HG02885 (cell line): Measurements from ENCODE around the gene ME2.
"Not testable (repeated sequence)": the region's sequence is repeated elsewhere in the genome, so short reads cannot be mapped to it uniquely, and the experiment has no call there.

Experiments used
- ATAC-seq: cut with Tn5 transposase; IDR thresholded peaks from one replicate; pipeline ENCODE4 v1.9.1; 2021; ENCODE audit warnings: mild to moderate bottlenecking; ENCODE audit not compliant: unreplicated experiment, poor library complexity

The ME2 gene

GRCh38 chr18:50859793-50860555 lies 18.9 kb upstream of the ME2 start:
- ATAC-seq: no peak

DNA sequence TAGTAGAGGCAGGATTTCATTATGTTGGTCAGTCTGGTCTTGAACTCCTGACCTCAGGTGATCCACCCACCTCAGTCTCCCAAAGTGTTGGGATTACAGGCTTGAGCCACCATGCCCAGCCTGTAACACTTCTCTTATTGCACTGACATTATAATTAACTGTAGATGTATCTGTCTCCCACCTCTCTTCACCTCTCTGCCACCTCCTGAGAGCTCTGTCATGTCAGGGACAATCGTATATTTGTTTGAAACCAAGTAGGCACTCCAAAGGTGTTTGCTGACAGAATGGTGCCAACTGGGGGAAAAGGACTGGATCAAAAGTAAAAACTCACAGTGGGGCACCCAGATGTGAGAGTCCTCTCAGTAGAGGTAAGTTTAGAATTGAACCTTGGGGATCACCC lies 17.3 kb upstream of the ME2 start:
- ATAC-seq: no peak

- ATAC-seq: no peak
Observed at GRCh38 chr18:50862401-50862800, 16.5 kb upstream of the ME2 start.

DNA sequence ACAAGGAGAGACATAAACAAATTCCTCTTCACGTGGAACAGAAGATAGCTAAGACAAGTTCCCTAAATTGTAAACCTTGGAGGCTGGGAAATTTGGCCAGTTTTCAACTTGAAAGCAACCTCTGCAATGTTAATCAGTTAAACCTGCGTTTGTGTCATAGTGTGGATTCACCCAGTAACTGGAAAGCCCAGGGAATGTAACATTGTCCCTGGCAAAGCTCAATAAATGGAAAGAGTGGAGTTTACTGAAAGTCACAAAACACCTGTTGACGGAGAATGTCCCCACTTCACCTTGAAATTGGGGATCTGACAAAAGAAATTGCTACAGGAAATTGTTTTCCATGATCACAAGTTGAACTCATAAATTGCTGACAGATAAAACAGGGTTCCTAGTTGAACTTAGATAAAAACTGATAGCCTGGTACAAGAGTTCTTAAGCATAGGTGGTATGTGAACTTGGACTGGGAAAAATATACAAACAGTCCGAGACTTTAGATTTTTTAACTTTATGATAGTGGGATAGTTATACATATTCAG lies 15.0 kb upstream of the ME2 start:
- no peak for ATAC-seq

GRCh38 chr18:50866765-50867164 lies 12.2 kb upstream of the ME2 start:
- no peak for ATAC-seq

GRCh38 chr18:50869150-50869549 lies 9.8 kb upstream of the ME2 start:
- ATAC-seq: no peak

DNA sequence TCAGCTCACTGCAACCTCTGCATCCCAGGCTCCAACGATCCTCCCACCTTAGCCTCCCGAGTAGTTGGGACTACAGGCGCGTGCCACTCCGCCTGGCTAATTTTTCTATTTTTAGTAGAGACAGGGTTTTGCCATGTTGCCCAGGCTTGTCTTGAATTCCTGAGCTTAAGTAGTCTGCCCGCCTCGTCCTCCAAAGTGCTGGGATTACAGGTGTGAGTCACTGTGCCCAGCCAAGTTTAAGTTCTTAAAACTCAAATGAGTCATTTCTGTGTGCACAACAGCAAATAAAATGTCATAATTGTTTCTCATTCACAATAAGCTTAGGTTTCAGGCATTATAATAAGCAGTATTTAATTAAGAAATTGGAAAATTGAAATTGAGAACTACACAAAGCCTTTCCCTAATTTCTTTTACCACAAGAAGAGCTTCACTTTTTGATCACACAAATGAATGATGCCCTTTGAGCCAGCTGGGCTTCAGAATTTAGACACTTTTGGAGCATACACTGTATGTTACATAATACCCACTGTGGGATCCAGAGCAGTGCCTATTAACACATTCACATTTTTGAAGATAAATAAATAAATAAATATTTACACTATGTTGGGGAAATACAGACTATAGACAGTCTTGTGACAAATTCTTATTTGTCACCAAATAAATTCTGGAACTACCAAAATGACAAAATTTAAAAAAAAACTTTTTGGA lies 8.6 kb upstream of the ME2 start:
- ATAC-seq: no peak

- ATAC-seq: no peak
Observed at GRCh38 chr18:50871846-50872245, 7.1 kb upstream of the ME2 start.

GRCh38 chr18:50875966-50876536 lies 2.9 kb upstream of the ME2 start:
- ATAC-seq: no peak

GRCh38 chr18:50877545-50878265 lies 1.2 kb upstream of the ME2 start:
- no peak for ATAC-seq

GRCh38 chr18:50879302-50880118 lies 592 bp downstream of the ME2 start:
- ATAC-seq: peak; percentile 11

GRCh38 chr18:50880119-50880465 lies 1.2 kb downstream of the ME2 start:
- ATAC-seq: no peak

DNA sequence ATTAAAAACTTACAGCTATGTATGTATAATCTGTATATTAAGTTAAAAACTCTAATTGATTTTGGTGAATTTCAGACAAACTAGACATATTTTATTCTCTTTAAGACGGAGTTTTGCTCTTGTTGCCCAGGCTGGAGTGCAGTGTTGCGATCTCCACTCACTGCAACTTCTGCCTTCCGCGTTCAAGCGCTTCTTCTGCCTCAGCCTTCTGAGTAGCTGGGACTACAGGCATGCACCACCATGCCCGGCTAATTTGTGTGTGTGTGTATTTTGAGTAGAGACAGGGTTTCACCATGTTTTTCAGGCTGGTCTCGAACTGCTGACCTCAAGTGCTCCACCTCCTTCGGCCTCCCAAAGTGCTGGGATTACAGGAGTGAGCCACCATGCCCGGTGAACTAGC lies 2.0 kb downstream of the ME2 start:
- ATAC-seq: not testable (repeated sequence)

DNA sequence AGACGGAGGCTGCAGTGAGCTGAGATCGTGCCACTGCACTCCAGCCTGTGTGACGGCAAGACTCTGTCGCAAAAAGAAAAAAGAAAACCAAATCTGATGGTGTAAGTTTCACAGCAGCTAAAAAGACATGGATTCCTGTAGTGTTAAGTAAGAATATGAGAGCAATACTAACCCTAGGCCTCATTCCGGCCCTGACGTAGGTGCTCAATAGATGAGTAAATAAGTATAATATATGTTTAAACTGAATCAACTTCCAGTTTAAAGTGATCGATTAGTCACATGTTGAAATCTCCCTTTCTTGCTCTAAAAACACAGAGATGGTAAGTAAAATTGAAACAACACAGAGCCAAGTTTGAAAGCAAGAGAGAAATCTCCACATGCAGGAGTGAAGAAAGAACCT lies 8.0 kb downstream of the ME2 start:
- ATAC-seq: no peak

- no peak for ATAC-seq
Observed at GRCh38 chr18:50895350-50896045, 16.6 kb downstream of the ME2 start.

GRCh38 chr18:50896093-50896492 lies 17.2 kb downstream of the ME2 start:
- ATAC-seq: no peak

- no peak for ATAC-seq
Observed at GRCh38 chr18:50898919-50899318, 20.0 kb downstream of the ME2 start.

DNA sequence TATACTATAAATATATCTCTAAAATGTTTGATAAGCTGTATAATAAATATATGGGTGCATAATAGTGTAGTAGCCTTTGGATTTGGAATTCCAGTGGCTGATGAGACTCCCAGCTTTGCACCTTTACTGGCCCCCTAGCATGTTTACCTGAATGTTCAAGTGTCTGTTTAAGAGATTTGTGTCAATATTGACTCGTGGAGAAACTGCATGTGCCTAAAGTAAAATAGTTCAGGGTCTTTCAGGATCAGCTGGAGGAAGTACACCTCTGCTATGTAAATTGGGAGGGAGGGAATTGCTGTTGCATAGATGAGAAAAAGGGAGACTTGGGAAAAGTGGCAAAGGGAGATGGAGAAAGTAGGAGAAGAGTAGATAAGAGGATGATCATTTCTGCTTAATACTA lies 23.9 kb downstream of the ME2 start:
- no peak for ATAC-seq

DNA sequence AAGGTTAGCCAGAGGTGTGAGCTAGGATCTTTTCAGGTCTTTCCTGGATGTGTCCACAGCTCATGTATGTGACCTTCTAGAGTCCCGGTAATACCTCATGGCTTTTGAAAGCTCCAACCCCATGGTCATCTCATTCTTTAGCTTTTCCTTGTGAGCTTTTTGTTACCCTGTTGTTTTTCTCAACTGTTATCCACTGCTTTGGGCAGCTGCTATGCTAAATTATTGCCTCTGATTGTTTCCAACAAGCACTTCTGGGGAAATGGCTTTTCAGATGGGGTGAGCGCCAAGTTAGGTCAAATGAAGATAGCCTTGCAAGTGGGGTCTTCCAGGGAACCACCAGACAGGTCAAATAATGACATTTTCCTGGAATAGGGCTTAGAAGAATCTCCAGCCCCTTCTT lies 27.9 kb downstream of the ME2 start:
- ATAC-seq: no peak
